Nephron (organoid): ENCODE data around the gene CHST8.

Source experiments
- H3K27ac Mint-ChIP-seq, 3 experiments: 2 replicates each; pipeline ENCODE4 v1.8.0; 2020; ENCODE audit warnings: mixed read lengths in 3 of 3, mild to moderate bottlenecking in 2 of 3, moderate library complexity in 1 of 3
- H3K27me3 Mint-ChIP-seq: 2 replicates; pipeline ENCODE4 v1.8.0; 2021; ENCODE audit warnings: low read depth, mild to moderate bottlenecking, moderate library complexity, mixed read lengths
- H3K36me3 Mint-ChIP-seq: 2 replicates; pipeline ENCODE4 v1.8.0; 2020; ENCODE audit warnings: low read depth, mixed read lengths
- H3K4me1 Mint-ChIP-seq: 2 replicates; pipeline ENCODE4 v1.8.0; 2020; ENCODE audit warnings: mixed read lengths
- H3K4me3 Mint-ChIP-seq, 3 experiments: 2 replicates each; pipeline ENCODE4 v1.8.0; 2020; ENCODE audit warnings: mild to moderate bottlenecking in 3 of 3, mixed read lengths in 3 of 3, moderate library complexity in 2 of 3
- H3K9me3 Mint-ChIP-seq: 2 replicates; pipeline ENCODE4 v1.8.0; 2020; ENCODE audit warnings: mixed read lengths
- CTCF ChIP-seq, 3 experiments: fragments of 200-600 bp; sonication (generic); IDR thresholded peaks; one replicate each; pipeline ENCODE4 v1.5.0; 2021; ENCODE audit warnings: antibody characterized with exemption in 3 of 3; ENCODE audit not compliant: unreplicated experiment in 3 of 3

The CHST8 gene

GRCh38 chr19:33755099-33756035, 133.6 kb downstream of the CHST8 start:
- H3K36me3 Mint-ChIP-seq = no peaks in the 10 kb centered on the region
- no peaks in the 10 kb centered on the region for H3K9me3 Mint-ChIP-seq
- H3K27me3 Mint-ChIP-seq = peaks cover 20% of the 10 kb centered on the region
- peak overlapping the region in 1 of 3 experiments; percentile 56 for H3K27ac Mint-ChIP-seq
- H3K4me1 Mint-ChIP-seq = peaks cover 28% of the 10 kb centered on the region
- H3K4me3 Mint-ChIP-seq = peak overlapping the region in 1 of 3 experiments; percentile 65
- no peak for TF ChIP-seq CTCF (IDR thresholded peaks at IDR 0.05; ENCODE audit: unreplicated experiment in 3 of 3)

- peaks cover 23% of the 10 kb centered on the region for H3K27me3 Mint-ChIP-seq
- peak overlapping the region in 1 of 3 experiments; percentile 65 for H3K4me3 Mint-ChIP-seq
These were observed 134.4 kb downstream of the CHST8 start for GRCh38 chr19:33756177-33756576.

GRCh38 chr19:33758541-33759013, 136.8 kb downstream of the CHST8 start:
- Mint-ChIP-seq H3K27ac (peak overlapping the region in 1 of 3 experiments; percentile 11), H3K4me1 (peaks cover 19% of the 10 kb centered on the region), H3K9me3 (no peaks in the 10 kb centered on the region), H3K36me3 (no peaks in the 10 kb centered on the region), H3K4me3 (no peak overlapping the region), H3K27me3 (peaks cover 28% of the 10 kb centered on the region)
- no peak for TF ChIP-seq CTCF (IDR thresholded peaks at IDR 0.05; ENCODE audit: unreplicated experiment in 3 of 3)

More at GRCh38 chr19:33756177-33756576, 134.4 kb downstream of the CHST8 start:
- TF ChIP-seq CTCF (IDR thresholded peaks at IDR 0.05; ENCODE audit: unreplicated experiment in 3 of 3) = no peak
- no peaks in the 10 kb centered on the region for H3K36me3 Mint-ChIP-seq
- H3K9me3 Mint-ChIP-seq = no peaks in the 10 kb centered on the region
- H3K27ac Mint-ChIP-seq = peak overlapping the region in 1 of 3 experiments; percentile 56
- peaks cover 28% of the 10 kb centered on the region for H3K4me1 Mint-ChIP-seq

GRCh38 chr19:33759356-33759755, 137.6 kb downstream of the CHST8 start:
- no peaks in the 10 kb centered on the region for H3K36me3 Mint-ChIP-seq
- no peak overlapping the region for H3K27ac Mint-ChIP-seq
- peaks cover 28% of the 10 kb centered on the region for H3K27me3 Mint-ChIP-seq
- peaks cover 19% of the 10 kb centered on the region for H3K4me1 Mint-ChIP-seq
- H3K9me3 Mint-ChIP-seq = no peaks in the 10 kb centered on the region
- H3K4me3 Mint-ChIP-seq = no peak overlapping the region
- no peak for TF ChIP-seq CTCF (IDR thresholded peaks at IDR 0.05; ENCODE audit: unreplicated experiment in 3 of 3)

GRCh38 chr19:33763633-33764371, 142.0 kb downstream of the CHST8 start:
- no peak for TF ChIP-seq CTCF (IDR thresholded peaks at IDR 0.05; ENCODE audit: unreplicated experiment in 3 of 3)
- H3K27ac Mint-ChIP-seq = no peak overlapping the region
- H3K27me3 Mint-ChIP-seq = peaks cover 36% of the 10 kb centered on the region
- H3K4me1 Mint-ChIP-seq = peaks cover 1% of the 10 kb centered on the region
- H3K36me3 Mint-ChIP-seq = no peaks in the 10 kb centered on the region
- H3K4me3 Mint-ChIP-seq = no peak overlapping the region
- H3K9me3 Mint-ChIP-seq = no peaks in the 10 kb centered on the region
